NCI-H2081 (cell line): ENCODE measurements around the gene NUTM2D.
"Not testable (repeated sequence)": the region's sequence is repeated elsewhere in the genome, so short reads cannot be mapped to it uniquely, and the experiment has no call there.

Experiments used
- DNase-seq, 2 experiments: peaks; one replicate each; lab custom pipeline; 2025; lab: John Stamatoyannopoulos, UW

The NUTM2D gene, protein sequence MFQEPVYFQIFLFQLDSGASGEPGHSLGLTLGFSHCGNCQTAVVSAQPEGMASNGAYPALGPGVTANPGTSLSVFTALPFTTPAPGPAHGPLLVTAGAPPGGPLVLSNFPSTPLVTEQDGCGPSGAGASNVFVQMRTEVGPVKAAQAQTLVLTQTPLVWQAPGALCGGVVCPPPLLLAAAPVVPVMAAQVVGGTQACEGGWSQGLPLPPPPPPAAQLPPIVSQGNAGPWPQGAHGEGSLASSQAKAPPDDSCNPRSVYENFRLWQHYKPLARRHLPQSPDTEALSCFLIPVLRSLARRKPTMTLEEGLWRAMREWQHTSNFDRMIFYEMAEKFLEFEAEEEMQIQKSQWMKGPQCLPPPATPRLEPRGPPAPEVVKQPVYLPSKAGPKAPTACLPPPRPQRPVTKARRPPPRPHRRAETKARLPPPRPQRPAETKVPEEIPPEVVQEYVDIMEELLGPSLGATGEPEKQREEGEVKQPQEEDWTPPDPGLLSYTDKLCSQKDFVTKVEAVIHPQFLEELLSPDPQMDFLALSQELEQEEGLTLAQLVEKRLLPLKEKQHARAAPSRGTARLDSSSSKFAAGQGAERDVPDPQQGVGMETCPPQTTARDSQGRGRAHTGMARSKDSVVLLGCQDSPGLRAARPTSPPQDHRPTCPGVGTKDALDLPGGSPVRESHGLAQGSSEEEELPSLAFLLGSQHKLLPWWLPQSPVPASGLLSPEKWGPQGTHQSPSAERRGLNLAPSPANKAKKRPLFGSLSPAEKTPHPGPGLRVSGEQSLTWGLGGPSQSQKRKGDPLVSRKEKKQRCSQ

GRCh38 chr10:87357444-87357843 lies at the start of gene NUTM2D:
NUTM2D (plus strand) TSS chr10:87357744; CDS start chr10:87358266, 522 bp downstream.
- not testable (repeated sequence) for DNase-seq

- DNase-seq = not testable (repeated sequence)
These were observed 48.8 kb upstream of the NUTM2D start for GRCh38 chr10:87308702-87309101.

- not testable (repeated sequence) for DNase-seq
These were observed 47.9 kb upstream of the NUTM2D start for GRCh38 chr10:87309657-87310056.

GRCh38 chr10:87311521-87311920 lies 46.0 kb upstream of the NUTM2D start:
- DNase-seq = not testable (repeated sequence)

- not testable (repeated sequence) for DNase-seq
These were observed 43.7 kb upstream of the NUTM2D start for GRCh38 chr10:87313649-87314359.

DNA sequence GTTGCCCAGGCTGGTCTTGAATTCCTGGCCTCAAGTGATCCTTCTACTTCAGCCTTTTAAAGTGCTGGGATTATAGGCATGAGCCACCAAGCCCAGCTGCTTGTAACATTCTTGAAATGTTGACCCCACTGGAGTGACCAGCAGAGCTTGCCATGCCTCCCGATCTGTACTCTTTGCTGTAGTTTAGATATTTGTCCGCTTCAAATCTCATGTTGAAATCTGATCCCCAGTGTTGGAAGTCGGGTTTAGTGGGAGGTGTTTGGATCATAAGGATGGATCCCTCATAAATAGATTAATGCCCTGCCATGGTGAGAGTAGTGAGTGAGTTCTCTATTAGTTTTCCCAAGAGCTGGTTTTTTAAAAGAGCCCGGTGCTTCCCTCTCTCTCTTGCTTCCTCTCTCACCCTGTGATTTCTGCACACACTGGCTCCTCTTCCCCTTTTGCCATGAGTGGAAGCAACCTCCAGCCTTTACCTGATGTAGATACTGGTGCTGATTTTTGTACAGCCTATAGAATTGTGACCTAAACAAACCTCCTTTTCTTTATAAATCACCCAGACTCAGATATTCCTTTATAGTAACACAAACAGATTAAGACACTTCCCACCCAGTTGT lies 43.1 kb upstream of the NUTM2D start:
- not testable (repeated sequence) for DNase-seq

GRCh38 chr10:87321505-87321904 lies 36.0 kb upstream of the NUTM2D start:
- not testable (repeated sequence) for DNase-seq

GRCh38 chr10:87324559-87324958 lies 33.0 kb upstream of the NUTM2D start:
- not testable (repeated sequence) for DNase-seq

DNA sequence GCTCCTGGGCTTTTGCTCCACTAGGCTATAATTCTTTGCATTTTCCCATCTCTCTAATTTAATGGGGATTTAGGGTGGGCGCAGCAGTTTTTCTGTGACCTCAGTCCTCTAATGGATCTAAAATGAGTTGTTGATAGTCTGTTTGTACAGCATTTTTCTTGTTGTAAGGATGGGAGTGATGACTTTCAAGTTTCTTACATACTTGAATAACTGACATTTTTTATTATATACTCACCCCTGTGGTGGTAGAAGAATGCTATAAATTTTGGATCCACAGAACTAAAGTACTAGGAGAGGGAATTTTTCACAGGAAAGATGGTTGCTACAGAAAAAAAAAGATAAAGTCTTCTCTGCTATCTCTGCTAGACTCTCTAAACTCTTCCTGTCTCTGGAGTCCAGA lies 29.6 kb upstream of the NUTM2D start:
- not testable (repeated sequence) for DNase-seq

GRCh38 chr10:87329131-87329530 lies 28.4 kb upstream of the NUTM2D start:
- DNase-seq = not testable (repeated sequence)

DNA sequence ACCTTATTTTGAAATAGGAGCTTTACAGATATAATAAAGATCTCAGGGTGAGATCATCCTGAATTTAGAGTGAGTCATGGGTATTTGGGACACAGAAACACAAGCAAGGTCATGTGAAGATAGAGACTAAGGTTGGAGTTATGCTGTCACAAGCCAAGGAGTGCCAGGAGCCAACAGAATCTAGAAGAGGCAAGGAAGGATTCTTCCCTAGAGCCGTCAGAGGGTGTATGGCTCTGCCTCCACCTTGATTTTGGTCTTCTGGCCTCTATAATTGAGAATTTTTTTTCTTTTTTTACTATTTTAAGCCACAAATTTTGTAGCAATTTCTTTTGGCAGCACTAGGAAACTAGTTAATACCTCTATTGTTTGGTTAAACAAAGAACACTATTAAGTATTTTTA lies 24.9 kb upstream of the NUTM2D start:
- not testable (repeated sequence) for DNase-seq

GRCh38 chr10:87340411-87340810 lies 17.1 kb upstream of the NUTM2D start:
- not testable (repeated sequence) for DNase-seq

DNA sequence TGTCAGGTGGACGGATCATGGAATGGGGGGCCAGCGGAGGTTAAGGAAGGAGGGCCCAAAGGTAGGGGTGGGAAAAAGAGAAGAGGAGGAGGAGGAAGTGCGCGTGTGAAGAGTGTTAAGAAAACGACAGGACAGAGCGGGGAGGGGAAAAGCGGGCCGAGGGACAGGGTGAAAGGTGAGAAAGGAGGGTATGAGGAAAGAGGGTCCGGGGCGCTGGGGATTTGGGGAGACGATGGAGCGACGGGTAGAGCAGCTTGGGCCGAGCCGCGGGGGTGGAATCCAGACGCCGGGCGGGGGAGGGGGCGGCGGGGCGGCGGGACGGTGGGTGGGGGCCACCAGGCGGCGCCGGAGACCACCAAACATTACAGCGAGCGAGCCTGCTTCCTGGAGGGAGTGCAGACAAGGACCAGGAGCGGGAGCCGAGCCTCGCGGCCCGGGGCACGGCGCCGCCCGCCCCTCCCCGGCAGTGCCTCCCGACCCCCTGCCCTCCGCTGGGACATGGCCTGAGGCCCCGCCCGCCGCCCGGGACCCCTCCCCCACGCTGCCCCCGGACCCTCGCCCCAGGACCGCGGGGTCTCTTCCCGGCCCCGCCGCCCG lies 15.9 kb upstream of the NUTM2D start:
- not testable (repeated sequence) for DNase-seq

GRCh38 chr10:87342249-87342710 lies 15.3 kb upstream of the NUTM2D start:
- DNase-seq = peak; percentile 61 to 77

- peak; percentile 64 to 66 for DNase-seq
These were observed 14.8 kb upstream of the NUTM2D start for GRCh38 chr10:87342711-87343258.

GRCh38 chr10:87345743-87346142 lies 11.8 kb upstream of the NUTM2D start:
- DNase-seq = not testable (repeated sequence)

DNA sequence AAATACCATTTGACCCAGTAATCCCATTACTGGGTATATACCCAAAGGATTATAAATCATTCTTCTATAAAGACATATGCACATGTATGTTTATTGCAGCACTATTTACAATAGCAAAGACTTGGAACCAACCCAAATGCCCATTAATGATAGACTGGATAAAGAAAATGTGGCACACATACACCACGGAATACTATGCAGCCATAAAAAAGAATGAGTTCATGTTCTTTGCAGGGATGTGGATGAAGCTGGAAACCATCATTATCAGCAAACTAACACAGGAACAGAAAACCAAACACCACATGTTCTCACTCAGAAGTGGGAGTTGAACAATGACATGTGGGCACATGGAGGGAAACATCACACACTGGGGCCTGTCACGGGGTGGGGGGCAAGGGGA lies 7.4 kb upstream of the NUTM2D start:
- not testable (repeated sequence) for DNase-seq

DNA sequence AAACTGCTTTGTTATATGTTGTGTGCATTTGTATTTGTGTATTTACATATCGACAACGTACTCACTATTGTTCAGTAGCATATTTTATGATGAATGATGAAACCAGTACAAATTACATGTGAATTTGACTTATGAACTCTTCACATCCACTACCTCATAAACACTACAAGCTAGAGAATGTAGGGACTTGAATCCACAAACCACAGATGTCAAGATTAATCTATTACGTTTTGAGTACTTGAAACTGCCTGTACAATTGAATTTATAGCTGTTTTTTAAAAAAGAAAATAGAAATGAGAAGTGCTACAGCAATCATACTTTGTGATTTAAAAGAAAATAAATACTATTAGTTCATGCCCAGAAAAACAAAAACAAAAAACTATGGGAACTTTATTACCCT lies 4.7 kb upstream of the NUTM2D start:
- not testable (repeated sequence) for DNase-seq

DNA sequence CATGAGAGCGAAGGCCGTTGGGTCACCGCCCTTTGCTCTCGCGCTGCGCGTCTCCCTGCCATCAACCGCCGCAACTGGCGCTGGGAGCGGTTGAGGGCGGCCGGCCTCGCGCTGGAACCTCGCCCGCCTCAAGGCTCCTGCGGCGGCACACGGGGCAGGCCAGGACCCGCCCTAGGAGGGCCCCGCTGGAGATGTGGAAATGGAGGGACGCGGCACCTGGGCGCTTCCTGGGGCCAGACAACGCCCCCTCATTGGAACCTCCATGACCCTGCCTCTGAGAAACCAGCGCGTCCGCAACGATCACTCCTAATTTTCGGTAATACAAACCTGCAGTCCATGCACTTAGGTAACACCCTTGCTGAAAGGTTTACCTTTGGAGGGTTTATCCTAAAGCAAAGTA lies 2.4 kb upstream of the NUTM2D start:
- not testable (repeated sequence) for DNase-seq

DNA sequence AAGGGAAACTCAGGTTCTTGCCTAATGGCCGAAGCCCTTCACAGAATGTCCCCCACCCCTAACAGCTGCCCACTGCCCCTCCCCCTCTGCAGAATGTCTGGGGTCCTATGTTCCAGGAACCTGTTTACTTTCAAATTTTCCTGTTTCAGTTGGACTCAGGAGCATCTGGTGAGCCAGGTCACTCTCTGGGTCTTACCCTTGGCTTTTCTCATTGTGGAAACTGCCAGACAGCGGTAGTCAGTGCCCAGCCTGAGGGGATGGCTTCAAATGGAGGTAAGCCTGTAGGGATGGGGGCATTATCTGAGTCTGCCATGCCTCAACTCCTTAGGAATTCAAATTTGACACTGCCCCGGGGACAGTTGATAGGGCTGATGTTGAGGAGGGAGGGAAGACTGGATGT lies 615 bp downstream of the NUTM2D start:
- DNase-seq = not testable (repeated sequence)
